ENCODE measurements around the gene H2BK1.

Gene H2BK1

GRCh38 chr7:151245360-151246101, 35.2 kb upstream of the H2BK1 start:
- TF ChIP-seq CTCF (IDR thresholded peaks at IDR 0.05; ENCODE audit: low read depth, low read length, missing control alignments): peak; percentile 49
- DNase-seq (ENCODE audit: low read depth): no peak
- H3K4me3 ChIP-seq (ENCODE audit: low read depth, low read length): no peak overlapping the region

DNA sequence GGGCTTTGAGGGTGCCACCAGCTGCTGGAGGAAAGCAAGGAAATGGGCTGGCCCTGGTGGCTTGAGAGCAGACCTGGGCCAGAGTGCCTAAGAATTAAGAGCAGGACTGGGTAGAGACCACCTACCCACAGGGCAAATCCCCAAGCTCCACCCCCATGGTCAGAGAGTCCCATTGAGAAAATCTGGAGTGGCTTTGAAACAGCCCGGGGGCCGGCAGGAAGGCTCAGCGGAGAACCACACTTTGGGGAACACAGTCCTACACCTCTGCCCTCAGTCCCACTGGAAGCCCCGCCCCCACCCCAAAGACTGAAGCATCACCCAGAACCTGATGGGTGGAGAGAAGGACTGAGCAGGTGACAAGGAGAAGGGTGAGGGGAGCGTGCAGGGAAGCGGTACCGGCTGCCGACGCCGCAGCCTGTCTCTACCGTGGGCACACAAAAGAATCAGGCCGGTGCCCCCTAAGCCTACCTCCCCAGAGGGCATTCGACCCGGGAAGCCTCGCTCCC, 34.6 kb upstream of the H2BK1 start:
- TF ChIP-seq CTCF (IDR thresholded peaks at IDR 0.05; ENCODE audit: low read depth, low read length, missing control alignments): no peak
- no peak for DNase-seq (ENCODE audit: low read depth)
- no peak overlapping the region for H3K4me3 ChIP-seq (ENCODE audit: low read depth, low read length)

GRCh38 chr7:151244196-151244840, 34.0 kb upstream of the H2BK1 start:
- peak; percentile 89 for TF ChIP-seq CTCF (IDR thresholded peaks at IDR 0.05; ENCODE audit: low read depth, low read length, missing control alignments)
- no peak for DNase-seq (ENCODE audit: low read depth)
- no peak overlapping the region for H3K4me3 ChIP-seq (ENCODE audit: low read depth, low read length)

- peak overlapping the region; percentile 20; the same call in 1 of the 2 replicates for H3K4me3 ChIP-seq (ENCODE audit: low read depth, low read length)
- no peak for DNase-seq (ENCODE audit: low read depth)
- no peak for TF ChIP-seq CTCF (IDR thresholded peaks at IDR 0.05; ENCODE audit: low read depth, low read length, missing control alignments)
Observed at GRCh38 chr7:151243408-151244195, 33.3 kb upstream of the H2BK1 start.

DNA sequence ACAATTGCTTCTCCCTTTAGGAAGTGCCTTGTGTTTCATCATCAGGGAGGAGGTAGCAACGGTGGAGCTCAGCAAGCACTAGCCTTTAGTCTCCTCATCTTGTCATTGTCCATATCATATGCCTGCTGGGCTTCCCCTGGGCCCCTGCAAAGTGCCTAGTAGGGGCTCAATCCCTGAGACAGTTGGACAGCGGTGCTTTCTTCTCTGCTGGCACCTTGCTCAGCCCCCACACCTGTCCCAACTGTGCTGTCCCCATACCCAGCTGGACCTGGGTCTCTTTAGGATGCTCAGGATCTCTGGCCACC, 32.7 kb upstream of the H2BK1 start:
- no peak for DNase-seq (ENCODE audit: low read depth)
- TF ChIP-seq CTCF (IDR thresholded peaks at IDR 0.05; ENCODE audit: low read depth, low read length, missing control alignments): no peak
- H3K4me3 ChIP-seq (ENCODE audit: low read depth, low read length): no peak overlapping the region

- no peak overlapping the region for H3K4me3 ChIP-seq (ENCODE audit: low read depth, low read length)
- no peak for DNase-seq (ENCODE audit: low read depth)
- TF ChIP-seq CTCF (IDR thresholded peaks at IDR 0.05; ENCODE audit: low read depth, low read length, missing control alignments): no peak
Observed at GRCh38 chr7:151242159-151243044, 32.1 kb upstream of the H2BK1 start.
